ENCODE measurements around the gene PRR29.

DNA sequence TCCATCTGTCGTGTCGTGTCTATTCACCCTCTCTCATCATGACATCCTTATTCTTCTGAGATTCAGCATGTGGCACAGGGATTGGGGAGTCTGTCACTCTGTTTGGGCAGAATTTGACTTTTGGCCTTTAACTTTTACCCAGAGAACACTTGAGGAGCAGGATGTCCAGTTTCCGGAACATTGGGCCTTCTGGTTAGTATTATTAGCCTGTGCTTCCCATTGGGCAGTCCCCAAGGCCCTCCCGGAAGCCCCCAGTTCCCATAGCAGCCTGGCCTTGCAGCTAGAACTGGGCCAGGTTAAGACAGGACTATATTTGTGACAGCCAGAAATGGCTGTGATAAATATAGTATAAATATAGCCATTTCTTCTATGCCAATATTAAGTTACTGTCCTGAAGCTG is 35.0 kb upstream of the PRR29 start:
- no peak for TF ChIP-seq CTCF (IDR thresholded peaks at IDR 0.05; ENCODE audit: insufficient read depth, low read length, poor library complexity, severe bottlenecking)
- no peak for TF ChIP-seq EZH2phosphoT487 (conservative IDR thresholded peaks at IDR 0.05; ENCODE audit: low read length)

Data from SU-DHL-6 (cell line).